Mucosa of rectum (tissue), 2 donors: ENCODE data around the gene KNG1.
"Not testable (repeated sequence)": the region's sequence is repeated elsewhere in the genome, so short reads cannot be mapped to it uniquely, and the experiment has no call there.

Experiments
- H3K27ac ChIP-seq, 2 donors: one replicate each; pipeline ENCODE4 v1.7.0; 2013; ENCODE audit warnings: inconsistent platforms in 2 of 2, low read depth in 2 of 2, low read length in 2 of 2
- H3K27me3 ChIP-seq, 2 donors: one replicate each; pipeline ENCODE4 v1.7.0; 2013; ENCODE audit warnings: low read length in 2 of 2; ENCODE audit not compliant: control insufficient read depth in 2 of 2, insufficient read depth in 2 of 2
- H3K36me3 ChIP-seq, 2 donors: one replicate each; pipeline ENCODE4 v1.7.0; 2013; ENCODE audit warnings: low read length in 2 of 2; ENCODE audit not compliant: control insufficient read depth in 2 of 2, insufficient read depth in 2 of 2
- H3K4me1 ChIP-seq, 2 donors: one replicate each; pipeline ENCODE4 v1.7.0; 2013; ENCODE audit warnings: low read length in 2 of 2, mild to moderate bottlenecking in 1 of 2; ENCODE audit not compliant: control insufficient read depth in 2 of 2, insufficient read depth in 2 of 2
- H3K4me3 ChIP-seq, 2 donors: one replicate each; pipeline ENCODE4 v1.7.0; 2013; ENCODE audit warnings: low read length in 2 of 2
- H3K9ac ChIP-seq, 2 donors: one replicate each; pipeline ENCODE4 v1.7.0; 2013; ENCODE audit warnings: low read length in 2 of 2, low read depth in 1 of 2, mild to moderate bottlenecking in 1 of 2
- H3K9me3 ChIP-seq, 2 donors: one replicate each; pipeline ENCODE4 v1.7.0; 2013; ENCODE audit warnings: low read length in 2 of 2; ENCODE audit not compliant: control insufficient read depth in 2 of 2
- donor health status: healthy.
- donor health status: Normal muscosa, but diverticular disease.

The KNG1 gene

DNA sequence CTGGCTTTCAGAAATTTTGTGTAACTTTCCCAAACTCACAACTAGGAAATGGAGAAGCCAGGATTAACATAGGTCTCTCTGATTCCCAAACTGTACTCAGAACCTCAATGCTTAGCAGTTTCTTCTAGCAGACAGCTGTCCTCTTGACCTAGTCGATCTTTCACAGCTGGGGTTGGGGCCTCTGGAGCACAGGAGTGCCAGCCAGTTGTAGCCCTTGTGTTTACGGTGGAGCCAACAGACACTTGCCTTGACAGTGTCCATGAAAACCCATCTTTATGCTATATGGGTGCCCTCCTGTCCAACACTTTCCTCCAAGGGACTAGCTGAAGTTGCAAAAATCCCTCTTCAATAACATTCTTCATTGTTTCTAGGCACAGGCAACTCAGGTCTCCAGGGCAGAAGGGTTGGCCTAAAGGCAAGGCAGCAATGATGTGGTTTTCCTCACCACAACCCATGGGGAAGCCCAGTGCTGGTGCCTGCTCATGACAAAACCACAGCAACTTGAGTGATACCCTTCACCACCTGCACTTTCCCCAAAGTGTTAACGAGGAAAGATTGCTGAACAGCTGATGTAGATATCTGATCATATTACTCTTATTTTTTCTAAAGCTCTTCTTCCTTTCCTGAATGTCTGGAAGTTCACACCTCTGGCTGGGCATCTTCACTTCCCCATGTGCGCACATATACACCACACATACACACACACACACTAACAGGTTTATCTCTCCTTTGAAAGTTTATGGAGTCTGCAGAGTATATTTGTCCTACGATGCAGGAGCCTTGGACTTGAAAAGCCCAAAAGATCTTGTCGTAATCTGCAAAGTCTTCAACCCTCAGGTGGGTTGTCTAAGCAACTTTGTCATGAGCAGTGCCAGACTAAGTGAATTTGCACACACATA, 11.0 kb upstream of the KNG1 start:
- Histone ChIP-seq H3K4me1 (no peaks in the 10 kb centered on the region), H3K27ac (no peak overlapping the region), H3K27me3 (no peaks in the 10 kb centered on the region), H3K9me3 (no peaks in the 10 kb centered on the region), H3K4me3 (no peak overlapping the region), H3K36me3 (no peaks in the 10 kb centered on the region), H3K9ac (no peak overlapping the region)

DNA sequence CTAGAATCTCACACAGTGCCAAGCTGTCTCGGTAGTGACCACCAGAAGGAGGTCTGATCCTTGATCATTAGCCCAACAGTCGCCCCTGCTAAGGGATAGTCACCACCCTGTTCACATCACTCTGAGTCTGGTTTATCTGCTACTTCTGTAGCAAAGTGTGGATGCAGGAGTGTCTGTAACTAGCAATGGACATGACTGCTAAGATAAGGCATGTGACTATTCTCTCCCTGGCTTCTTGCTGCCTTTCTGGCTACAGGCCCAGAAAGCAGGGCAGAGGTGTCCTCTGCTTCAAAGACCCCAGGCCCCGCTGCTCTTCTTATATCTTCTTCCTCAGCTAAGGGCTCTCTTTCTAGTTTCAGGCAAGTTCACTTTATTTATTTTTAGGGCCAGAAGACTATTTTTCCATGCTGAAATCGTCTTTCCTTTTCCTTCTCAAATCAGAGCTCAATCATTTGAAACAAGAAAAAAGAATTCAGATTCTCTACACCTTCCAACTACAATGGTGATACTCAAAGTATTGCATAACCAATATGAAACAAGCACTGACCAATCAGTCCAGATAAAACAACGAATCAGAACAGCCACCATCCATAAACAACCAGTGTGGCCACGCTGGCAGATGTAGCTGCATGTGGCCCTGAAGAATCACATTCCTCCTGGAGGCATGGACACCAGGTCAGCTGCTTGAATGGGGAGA, 8.0 kb upstream of the KNG1 start:
- no peak overlapping the region for H3K27ac ChIP-seq
- H3K9me3 ChIP-seq = no peaks in the 10 kb centered on the region
- H3K4me1 ChIP-seq = no peaks in the 10 kb centered on the region
- no peaks in the 10 kb centered on the region for H3K27me3 ChIP-seq
- H3K4me3 ChIP-seq = no peak overlapping the region
- no peaks in the 10 kb centered on the region for H3K36me3 ChIP-seq
- no peak overlapping the region for H3K9ac ChIP-seq

DNA sequence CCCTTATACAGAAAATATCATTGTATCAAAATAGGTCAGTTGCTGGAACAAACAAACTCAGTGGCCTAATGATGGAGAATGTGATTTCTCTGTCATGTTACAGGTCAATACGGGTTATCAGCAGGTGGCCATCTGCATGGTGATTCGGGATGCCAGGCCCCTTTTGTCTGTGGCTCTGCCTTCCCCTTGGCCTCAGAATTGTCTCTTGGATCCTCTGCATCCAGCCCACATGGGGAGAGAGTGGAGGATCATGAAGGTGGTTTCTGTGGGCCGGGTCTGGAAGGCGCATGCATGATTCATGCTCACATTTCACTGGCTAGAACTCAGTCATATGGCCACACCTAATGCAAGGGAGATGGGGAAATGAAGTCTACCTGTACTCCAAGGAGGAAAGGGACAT, 6.5 kb upstream of the KNG1 start:
- not testable (repeated sequence) for H3K4me3 ChIP-seq, H3K36me3 ChIP-seq, H3K4me1 ChIP-seq, H3K9me3 ChIP-seq, H3K9ac ChIP-seq, H3K27me3 ChIP-seq, H3K27ac ChIP-seq

DNA sequence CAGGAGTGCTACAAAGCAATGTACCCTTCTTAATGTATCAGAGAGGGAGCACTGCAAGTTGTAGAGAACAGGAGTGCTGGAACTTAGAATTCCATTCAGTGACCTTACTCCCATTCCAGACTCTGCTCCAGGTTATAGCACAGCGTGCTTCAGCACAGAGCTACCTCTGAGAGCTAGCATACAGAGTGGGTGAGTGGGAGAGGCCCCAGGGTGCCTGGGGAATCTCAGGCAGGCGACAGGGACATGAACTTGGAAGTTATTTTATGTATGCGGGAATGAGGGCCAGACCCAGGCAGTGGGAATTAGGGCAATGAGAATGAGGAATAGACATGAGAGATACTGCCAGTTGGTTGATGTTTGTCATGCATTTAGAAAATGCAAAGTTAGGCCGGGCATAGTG, 3.7 kb upstream of the KNG1 start:
- Histone ChIP-seq H3K27ac (no peak overlapping the region), H3K9ac (no peak overlapping the region), H3K27me3 (no peaks in the 10 kb centered on the region), H3K36me3 (no peaks in the 10 kb centered on the region), H3K4me3 (no peak overlapping the region), H3K4me1 (peaks cover 0 to 3% of the 10 kb centered on the region in 2 donors), H3K9me3 (no peaks in the 10 kb centered on the region)

DNA sequence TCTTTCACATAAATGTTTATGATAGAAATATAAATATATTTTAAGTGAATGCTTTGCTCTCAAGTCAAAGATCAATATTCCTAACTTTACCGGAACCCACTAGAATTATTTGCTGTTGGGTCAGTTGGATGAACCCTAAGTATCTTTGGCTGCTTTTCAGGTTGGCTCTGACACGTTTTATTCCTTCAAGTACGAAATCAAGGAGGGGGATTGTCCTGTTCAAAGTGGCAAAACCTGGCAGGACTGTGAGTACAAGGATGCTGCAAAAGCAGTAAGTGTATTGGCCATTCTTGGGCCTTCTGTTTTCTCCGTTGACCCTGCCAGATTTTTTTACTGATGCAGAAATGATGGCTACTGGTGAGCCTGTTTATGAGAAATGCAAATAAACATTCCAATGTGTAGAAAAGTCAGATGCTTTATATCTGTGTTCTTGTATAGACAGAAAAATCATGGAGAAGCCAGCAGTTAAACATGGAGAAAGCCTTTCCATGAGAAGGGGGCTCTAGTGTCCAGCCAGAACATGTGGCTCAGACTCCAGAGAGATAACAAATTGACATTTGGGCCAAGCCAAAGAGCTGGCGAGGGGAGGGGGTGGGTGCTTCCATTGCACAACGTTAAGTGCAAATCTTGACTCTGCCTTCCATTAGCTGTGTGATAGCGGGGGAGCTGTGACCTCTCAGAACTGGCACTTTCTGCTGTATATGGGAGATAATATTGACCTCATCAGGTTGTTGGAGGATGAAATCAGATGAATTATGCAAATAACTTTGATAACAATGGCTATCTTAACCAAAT, 3.0 kb downstream of the KNG1 start:
- Histone ChIP-seq H3K4me3 (no peak overlapping the region), H3K27ac (no peak overlapping the region), H3K9ac (no peak overlapping the region), H3K27me3 (no peaks in the 10 kb centered on the region), H3K4me1 (peaks cover 0 to 3% of the 10 kb centered on the region in 2 donors), H3K9me3 (no peaks in the 10 kb centered on the region), H3K36me3 (no peaks in the 10 kb centered on the region)

DNA sequence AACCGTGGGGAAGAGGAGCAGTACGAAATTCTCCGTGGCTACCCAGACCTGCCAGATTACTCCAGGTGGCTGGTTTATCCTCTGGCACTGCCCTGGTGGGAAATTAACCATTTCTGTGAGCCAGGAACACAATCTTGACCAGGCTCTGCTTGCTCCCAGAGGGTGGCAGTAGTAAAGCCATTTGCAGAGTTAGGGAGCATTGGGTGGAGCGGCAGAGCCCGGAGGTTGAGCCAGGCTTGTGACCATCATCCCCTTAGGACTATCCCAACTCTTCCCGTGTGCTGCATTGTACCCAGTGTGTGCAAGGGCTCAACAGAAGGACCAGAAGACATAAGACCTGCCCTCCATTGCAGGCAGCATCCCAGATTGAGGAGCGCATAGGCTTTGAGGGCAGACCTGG, 5.3 kb downstream of the KNG1 start:
- no peaks in the 10 kb centered on the region for H3K27me3 ChIP-seq
- no peaks in the 10 kb centered on the region for H3K36me3 ChIP-seq
- H3K9ac ChIP-seq = no peak overlapping the region
- no peak overlapping the region for H3K4me3 ChIP-seq
- no peaks in the 10 kb centered on the region for H3K9me3 ChIP-seq
- no peaks in the 10 kb centered on the region for H3K4me1 ChIP-seq
- no peak overlapping the region for H3K27ac ChIP-seq

DNA sequence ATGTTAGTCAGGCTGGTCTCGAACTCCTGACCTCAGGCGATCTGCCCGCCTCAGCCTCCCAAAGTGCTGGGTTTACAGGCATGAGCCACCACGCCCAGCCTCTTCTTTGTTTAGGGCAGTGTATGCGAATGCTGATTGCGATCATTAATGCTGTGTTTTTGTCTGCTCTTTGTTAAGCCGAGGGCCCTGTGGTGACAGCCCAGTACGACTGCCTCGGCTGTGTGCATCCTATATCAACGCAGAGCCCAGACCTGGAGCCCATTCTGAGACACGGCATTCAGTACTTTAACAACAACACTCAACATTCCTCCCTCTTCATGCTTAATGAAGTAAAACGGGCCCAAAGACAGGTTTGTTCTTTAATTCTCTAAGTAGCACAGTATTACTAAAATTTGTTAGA, 7.8 kb downstream of the KNG1 start:
- Histone ChIP-seq H3K27me3 (no peaks in the 10 kb centered on the region), H3K4me3 (no peak overlapping the region), H3K9me3 (no peaks in the 10 kb centered on the region), H3K27ac (no peak overlapping the region), H3K4me1 (no peaks in the 10 kb centered on the region), H3K36me3 (no peaks in the 10 kb centered on the region), H3K9ac (no peak overlapping the region)

DNA sequence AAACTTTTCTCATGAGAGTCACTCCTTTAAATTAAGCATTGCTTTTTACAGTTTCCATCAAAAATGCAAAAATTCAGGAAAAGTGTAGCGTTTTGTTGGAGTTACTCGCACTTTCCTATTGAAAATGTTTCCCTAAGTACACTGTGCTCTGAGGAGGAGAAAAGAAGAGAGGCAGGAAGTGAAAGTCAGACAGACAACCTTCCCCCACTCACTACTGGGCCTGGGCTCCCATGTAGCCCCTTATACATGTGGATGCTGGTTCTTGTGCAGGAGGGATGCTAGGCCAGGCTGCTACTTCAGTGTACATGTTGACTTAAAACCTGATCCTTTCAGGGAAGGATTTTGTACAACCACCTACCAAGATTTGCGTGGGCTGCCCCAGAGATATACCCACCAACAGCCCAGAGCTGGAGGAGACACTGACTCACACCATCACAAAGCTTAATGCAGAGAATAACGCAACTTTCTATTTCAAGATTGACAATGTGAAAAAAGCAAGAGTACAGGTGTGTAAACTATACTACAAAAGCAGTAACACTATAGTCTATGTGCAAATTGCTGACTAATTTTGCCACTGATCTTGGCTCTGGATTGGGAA, 15.1 kb downstream of the KNG1 start:
- H3K4me3 ChIP-seq = no peak overlapping the region
- no peak overlapping the region for H3K9ac ChIP-seq
- H3K9me3 ChIP-seq = no peaks in the 10 kb centered on the region
- H3K27me3 ChIP-seq = no peaks in the 10 kb centered on the region
- no peaks in the 10 kb centered on the region for H3K36me3 ChIP-seq
- H3K4me1 ChIP-seq = no peaks in the 10 kb centered on the region
- no peak overlapping the region for H3K27ac ChIP-seq

DNA sequence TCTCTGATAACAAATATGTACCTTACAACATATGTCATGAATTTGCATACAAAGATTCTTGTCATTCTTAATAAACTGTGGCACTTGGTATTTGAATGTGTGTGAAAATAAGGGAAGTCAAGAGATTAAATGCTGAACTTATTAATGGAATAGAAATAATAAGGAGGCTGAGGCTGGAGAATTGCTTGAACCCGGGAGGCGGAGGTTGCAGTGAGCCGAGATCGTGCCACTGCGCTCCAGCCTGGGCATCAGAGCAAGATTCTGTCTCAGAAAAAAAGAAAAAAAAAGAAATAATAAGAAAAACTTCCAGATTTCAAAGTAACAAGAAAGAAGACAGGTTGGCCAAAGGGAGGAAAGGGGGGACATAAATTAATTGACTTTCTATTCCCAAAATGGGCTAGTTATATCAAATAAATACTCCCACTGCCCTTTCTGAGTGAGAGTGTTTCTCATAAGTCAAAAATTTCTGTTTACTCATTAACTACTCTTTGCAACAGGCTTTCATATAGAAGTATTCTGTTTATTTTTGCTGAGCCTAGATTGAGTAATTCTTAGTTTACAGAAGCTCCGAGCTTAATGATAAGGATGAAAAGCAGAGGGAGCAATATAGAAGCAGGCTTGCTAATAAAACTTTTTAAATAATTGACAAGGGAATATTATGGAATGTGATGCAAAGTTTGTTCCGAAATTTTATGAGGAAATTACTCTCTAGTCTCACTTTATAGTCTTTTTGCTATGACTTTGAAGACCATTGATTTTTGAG, 25.6 kb downstream of the KNG1 start:
- Histone ChIP-seq H3K27ac (no peak overlapping the region), H3K9me3 (no peaks in the 10 kb centered on the region), H3K4me3 (no peak overlapping the region), H3K36me3 (no peaks in the 10 kb centered on the region), H3K9ac (no peak overlapping the region), H3K4me1 (peaks cover 2 to 28% of the 10 kb centered on the region in 2 donors), H3K27me3 (no peaks in the 10 kb centered on the region)
